Caco-2 (cell line): ENCODE measurements around the gene SLC9A3. TPM values are rescaled to one million over a fixed set of nuclear protein-coding genes. Genes with fewer than 3 reads are reported as not detected.

ENCODE experiments used
- BruUV-seq: library from RNA; stranded (reverse); fragments of 400-500 nt; replicated peaks from 2 replicates; lab custom pipeline; 2021; lab: Mats Ljungman, UMichigan
- CTCF ChIA-PET: fragments of 300-600 bp; sonication (Branson Sonifier 250); formaldehyde crosslinking; loops from one replicate; lab custom pipeline; 2022; ENCODE audit warnings: antibody characterized with exemption; lab: Charles Lee
- POLR2A ChIA-PET: fragments of 300-600 bp; sonication (Branson Sonifier 250); formaldehyde crosslinking; loops from one replicate; lab custom pipeline; 2022; ENCODE audit warnings: antibody characterized with exemption; lab: Charles Lee
- DNase-seq, 2 experiments: peaks; one replicate each; pipeline versions ENCODE4 v3.0.0 to v3.0.0-alpha.2; 2020 to 2022
- H3K27me3 ChIP-seq: replicated peaks from 2 replicates; pipeline ENCODE4 v1.6.0; 2011; ENCODE audit warnings: low read length; ENCODE audit not compliant: control insufficient read depth, insufficient read depth
- H3K36me3 ChIP-seq: 2 replicates; pipeline ENCODE4 v1.5.1; 2011; ENCODE audit warnings: low read length; ENCODE audit not compliant: control insufficient read depth, insufficient read depth
- H3K4me1 ChIP-seq: fragments of 250-450 bp; sonication (Bioruptor Pico); 2 replicates; pipeline ENCODE4 v1.5.1; 2020; ENCODE audit warnings: mild to moderate bottlenecking
- H3K4me3 ChIP-seq: 2 replicates; pipeline ENCODE4 v1.5.1; 2011; ENCODE audit warnings: low read depth, mild to moderate bottlenecking, control low read depth, low read length
- H3K9me3 ChIP-seq: fragments of 250-450 bp; sonication (Bioruptor Pico); 2 replicates; pipeline ENCODE4 v1.5.1; 2020; ENCODE audit warnings: mild to moderate bottlenecking, moderate library complexity
- H3K27ac Mint-ChIP-seq: one replicate; pipeline ENCODE4 v1.8.0; 2022; ENCODE audit warnings: mixed read lengths; ENCODE audit not compliant: unreplicated experiment
- H3K27me3 Mint-ChIP-seq: one replicate; pipeline ENCODE4 v1.8.0; 2022; ENCODE audit warnings: mixed read lengths; ENCODE audit not compliant: insufficient read depth, unreplicated experiment
- H3K36me3 Mint-ChIP-seq: one replicate; pipeline ENCODE4 v1.8.0; 2022; ENCODE audit warnings: mild to moderate bottlenecking, mixed read lengths; ENCODE audit not compliant: insufficient read depth, unreplicated experiment
- H3K4me1 Mint-ChIP-seq: one replicate; pipeline ENCODE4 v1.8.0; 2022; ENCODE audit warnings: low read depth, mixed read lengths; ENCODE audit not compliant: unreplicated experiment
- H3K4me3 Mint-ChIP-seq: one replicate; pipeline ENCODE4 v1.8.0; 2022; ENCODE audit warnings: mild to moderate bottlenecking, moderate library complexity, mixed read lengths; ENCODE audit not compliant: unreplicated experiment
- H3K9me3 Mint-ChIP-seq: one replicate; pipeline ENCODE4 v1.8.0; 2022; ENCODE audit warnings: mixed read lengths; ENCODE audit not compliant: unreplicated experiment
- CTCF ChIP-seq, 2 experiments: fragments of 200-600 bp in 1 of 2; IDR thresholded peaks; 1 replicate in 1 of 2; 2 replicates in 1 of 2; pipeline versions ENCODE4 v1.5.1 to v1.8.0; 2011 to 2022; ENCODE audit warnings: antibody characterized with exemption in 1 of 2, control low read depth in 1 of 2, inconsistent platforms in 1 of 2, low read depth in 1 of 2, low read length in 1 of 2, mild to moderate bottlenecking in 1 of 2, moderate library complexity in 1 of 2; ENCODE audit not compliant: insufficient read depth in 1 of 2, severe bottlenecking in 1 of 2, unreplicated experiment in 1 of 2
- intact Hi-C: fragments of 100-400 bp; cut with micrococcal nuclease; formaldehyde crosslinking; loops from one replicate; pipeline ENCODE4 v1.10.0; 2022; ENCODE audit not compliant: unreplicated experiment
- total RNA-seq: library from RNA; stranded (reverse); gene quantifications from 2 replicates; pipeline ENCODE4 v1.2.3, GENCODE V29; 2022

The SLC9A3 gene
- total RNA-seq, 1 experiment from 2014 or later: 3.4 TPM

DNA sequence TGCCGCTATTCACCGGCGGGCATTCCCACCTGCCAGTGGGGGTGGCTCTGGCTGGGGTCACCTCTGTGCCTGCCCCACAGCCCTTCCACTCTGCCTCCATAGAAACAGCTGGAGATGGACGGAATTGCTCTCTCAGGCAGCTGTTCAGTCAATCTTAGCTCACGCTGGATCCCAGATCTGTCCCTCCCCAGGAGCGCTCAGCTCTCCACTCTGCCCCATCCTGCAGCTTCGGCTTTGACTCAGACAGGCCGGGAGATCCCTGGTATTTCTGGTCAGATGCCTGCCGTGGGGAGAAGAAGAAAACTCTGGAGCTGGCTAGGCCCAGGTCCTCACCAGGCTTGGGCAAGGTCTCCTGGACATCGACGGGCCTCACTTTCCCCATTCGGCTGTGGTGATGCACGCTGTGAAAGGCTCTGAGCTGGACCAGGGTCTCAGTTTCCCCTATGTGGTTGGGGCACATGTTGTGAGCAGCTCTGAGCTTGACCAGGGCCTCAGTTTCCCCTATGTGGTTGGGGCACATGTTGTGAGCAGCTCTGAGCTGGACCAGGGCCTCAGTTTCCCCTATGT, 7.6 kb upstream of the SLC9A3 start:
- Mint-ChIP-seq H3K4me1 (no peaks in the 10 kb centered on the region), H3K9me3 (no peaks in the 10 kb centered on the region), H3K4me3 (no peak overlapping the region), H3K27ac (no peak overlapping the region), H3K36me3 (no peaks in the 10 kb centered on the region), H3K27me3 (peaks cover 6% of the 10 kb centered on the region)
- CTCF ChIA-PET: interaction anchor here (0.6 kb wide), 1 partner anchor 437 kb away, joined by 4 read pairs; no protein-coding TSS in a partner anchor
- Histone ChIP-seq H3K27me3 (no peaks in the 10 kb centered on the region), H3K36me3 (no peaks in the 10 kb centered on the region), H3K9me3 (no peaks in the 10 kb centered on the region), H3K4me3 (no peak overlapping the region), H3K4me1 (0 out of 2 replicates have a peak, but pooled peaks cover 3% of the 10 kb centered on the region)
- BruUV-seq: no TSS peak
- DNase-seq: no peak
- POLR2A ChIA-PET: no interaction called here
- no peak for TF ChIP-seq CTCF (IDR thresholded peaks at IDR 0.05; ENCODE audit: insufficient read depth in 1 of 2, low read depth in 1 of 2, low read length in 1 of 2, severe bottlenecking in 1 of 2, unreplicated experiment in 1 of 2)
- intact Hi-C loops: no loop called here

DNA sequence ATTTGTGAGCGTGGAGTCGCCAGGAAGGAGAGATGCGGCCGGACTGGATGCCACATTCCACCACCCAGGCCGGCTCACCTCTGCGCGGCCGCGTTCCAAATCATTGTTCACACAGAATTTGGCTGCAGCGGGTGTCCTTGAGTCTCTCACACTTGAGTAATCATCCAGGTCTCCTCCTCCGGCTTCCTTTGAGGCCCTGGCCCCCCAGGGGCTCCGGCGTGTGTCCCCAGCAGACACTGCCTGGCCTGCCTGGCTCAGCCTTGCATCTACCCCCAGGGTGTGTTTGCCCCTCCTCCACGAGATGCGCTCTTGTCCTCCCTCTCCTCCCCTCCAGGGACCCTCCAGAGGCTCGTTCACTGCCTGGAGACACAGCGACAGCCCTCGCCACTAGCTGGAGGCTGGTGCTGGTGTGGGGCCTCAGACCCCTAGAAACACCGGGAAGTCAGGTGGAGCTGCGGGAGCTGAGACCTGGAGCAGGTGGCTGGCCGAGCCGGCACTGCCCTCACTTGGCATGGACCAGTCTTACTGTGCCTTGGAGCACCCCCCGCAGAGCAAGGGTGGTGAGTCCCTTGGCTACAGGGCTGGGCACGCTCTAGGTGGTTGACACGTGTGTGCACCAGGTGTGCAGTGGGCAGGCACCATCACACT, 7.0 kb upstream of the SLC9A3 start:
- Histone ChIP-seq H3K27me3 (no peaks in the 10 kb centered on the region), H3K4me3 (no peak overlapping the region), H3K4me1 (0 out of 2 replicates have a peak, but pooled peaks cover 3% of the 10 kb centered on the region), H3K9me3 (no peaks in the 10 kb centered on the region), H3K36me3 (no peaks in the 10 kb centered on the region)
- no peak overlapping the region for H3K27ac Mint-ChIP-seq
- no peak for DNase-seq
- H3K9me3 Mint-ChIP-seq: no peaks in the 10 kb centered on the region
- peaks cover 6% of the 10 kb centered on the region for H3K27me3 Mint-ChIP-seq
- intact Hi-C loops: no loop called here
- no peak overlapping the region for H3K4me3 Mint-ChIP-seq
- TF ChIP-seq CTCF (IDR thresholded peaks at IDR 0.05; ENCODE audit: insufficient read depth in 1 of 2, low read depth in 1 of 2, low read length in 1 of 2, severe bottlenecking in 1 of 2, unreplicated experiment in 1 of 2): no peak
- BruUV-seq: no TSS peak
- ChIA-PET CTCF (interaction anchor here (0.6 kb wide), 1 partner anchor 438 kb away, joined by 4 read pairs; no protein-coding TSS in a partner anchor), POLR2A (no interaction called here)
- H3K4me1 Mint-ChIP-seq: no peaks in the 10 kb centered on the region
- H3K36me3 Mint-ChIP-seq: no peaks in the 10 kb centered on the region

GRCh38 chr5:530001-530955, 6.0 kb upstream of the SLC9A3 start:
- POLR2A ChIA-PET: no interaction called here
- Histone ChIP-seq H3K36me3 (no peaks in the 10 kb centered on the region), H3K4me1 (0 out of 2 replicates have a peak, but pooled peaks cover 3% of the 10 kb centered on the region), H3K9me3 (no peaks in the 10 kb centered on the region), H3K27me3 (no peaks in the 10 kb centered on the region), H3K4me3 (no peak overlapping the region)
- CTCF ChIA-PET: no interaction called here
- H3K4me3 Mint-ChIP-seq: no peak overlapping the region
- BruUV-seq: no TSS peak
- no peak for TF ChIP-seq CTCF (IDR thresholded peaks at IDR 0.05; ENCODE audit: insufficient read depth in 1 of 2, low read depth in 1 of 2, low read length in 1 of 2, severe bottlenecking in 1 of 2, unreplicated experiment in 1 of 2)
- no peak overlapping the region for H3K27ac Mint-ChIP-seq
- no peaks in the 10 kb centered on the region for H3K36me3 Mint-ChIP-seq
- no peaks in the 10 kb centered on the region for H3K4me1 Mint-ChIP-seq
- no peaks in the 10 kb centered on the region for H3K9me3 Mint-ChIP-seq
- peaks cover 10% of the 10 kb centered on the region for H3K27me3 Mint-ChIP-seq
- DNase-seq: no peak
- intact Hi-C loops: no loop called here
